ENCODE measurements around the gene TMEM60. TPM values are rescaled to one million over a fixed set of nuclear protein-coding genes. Genes with fewer than 3 reads are reported as not detected.

The TMEM60 gene
- total and polyA plus RNA-seq, 10 of the 15 experiments (the other 5 are each of a cell fraction or from before 2014, with no cell fraction given): 13.2 to 94.2 (median 30.2) TPM

- TF ChIP-seq LARP7 (IDR thresholded peaks at IDR 0.05) (no peak), PML (IDR thresholded peaks at IDR 0.05; ENCODE audit: low read length) (no peak), WRNIP1 (IDR thresholded peaks at IDR 0.05; ENCODE audit: borderline replicate concordance, low read depth, low read length) (no peak), FOXK2 (IDR thresholded peaks at IDR 0.05) (no peak), HDAC6 (IDR thresholded peaks at IDR 0.05; ENCODE audit: unreplicated experiment) (no peak), SREBF2 (IDR thresholded peaks at IDR 0.05; ENCODE audit: low read length) (no peak)
These were observed 8.2 kb upstream of the TMEM60 start (continued) for GRCh38 chr7:77806425-77806824.

GRCh38 chr7:77802557-77803405 lies 4.5 kb upstream of the TMEM60 start:
- POLR2A ChIA-PET: interaction anchor here (0.5 to 1.2 kb wide), 3 partner anchors 21 to 107 kb away, joined by 3 to 7 read pairs (median 5); partner anchors contain the start of gene RSBN1L
- intact Hi-C loops (cut with micrococcal nuclease; ENCODE audit: unreplicated experiment): no loop called here
- RAD21 ChIA-PET (ENCODE audit: unreplicated experiment): interaction anchor here (0.6 to 1.1 kb wide), 4 partner anchors 60 to 238 kb away, joined by 3 to 4 read pairs (median 4); no protein-coding TSS in a partner anchor
- Histone ChIP-seq H3K4me2 (ENCODE audit: control insufficient read depth, insufficient read depth) (peak overlapping the region; percentile 66), H3K4me3 (0 out of 2 replicates have a peak overlapping the region, but pooled peaks have one; percentile 0), H3K27me3 (replicated peaks in 1 of 2; ENCODE audit: control insufficient read depth in 2 of 2, insufficient read depth in 2 of 2, low read length in 1 of 2) (no peaks in the 10 kb centered on the region), H3K9ac (ENCODE audit: control insufficient read depth, insufficient read depth, low read length) (no peak overlapping the region), H3K36me3 (ENCODE audit: control insufficient read depth in 2 of 2, insufficient read depth in 2 of 2, low read length in 1 of 2) (no peaks in the 10 kb centered on the region), H3K79me2 (ENCODE audit: control insufficient read depth, insufficient read depth, low read length) (peaks cover 91% of the 10 kb centered on the region), H3K9me3 (replicated peaks; ENCODE audit: control insufficient read depth, insufficient read depth, low read length) (peaks cover 5% of the 10 kb centered on the region), H2AFZ (ENCODE audit: control insufficient read depth, low read depth, low read length) (no peak overlapping the region), H4K20me1 (ENCODE audit: control insufficient read depth, insufficient read depth) (no peaks in the 10 kb centered on the region), H3K27ac (ENCODE audit: control insufficient read depth, insufficient read depth) (peak overlapping the region; percentile 9; the same call in 1 of the 2 replicates), H3K4me1 (ENCODE audit: control insufficient read depth, insufficient read depth, low read length) (peaks cover 16% of the 10 kb centered on the region)
- SMC1A ChIA-PET (ENCODE audit: uncharacterized antibody, unreplicated experiment): interaction anchor here (1.0 to 3.4 kb wide), 9 partner anchors 9 to 131 kb away, joined by 3 to 16 read pairs (median 4); no protein-coding TSS in a partner anchor
- FAIRE-seq (no peak), ATAC-seq (no peak), DNase-seq (ENCODE audit: low read depth, low spot score) (no peak)
- TF ChIP-seq BRCA1 (IDR thresholded peaks at IDR 0.05; ENCODE audit: low read depth, low read length): no peak
- 0 out of 2 replicates have a peak, but pooled peaks have one; percentile 11 for TF ChIP-seq RUNX3 (IDR thresholded peaks at IDR 0.05; ENCODE audit: low read length)
- no peak for TF ChIP-seq MLLT1 (IDR thresholded peaks at IDR 0.05)
- TF ChIP-seq ZNF274 (IDR thresholded peaks at IDR 0.05; ENCODE audit: insufficient read depth, insufficient read length): no peak
- TF ChIP-seq MYB (IDR thresholded peaks at IDR 0.05; ENCODE audit: borderline replicate concordance, low read depth, low read length): no peak
- TF ChIP-seq ETV6 (conservative IDR thresholded peaks at IDR 0.05 in 1 of 2, IDR thresholded peaks at IDR 0.05 in 1 of 2; ENCODE audit: borderline replicate concordance in 1 of 2, low read depth in 1 of 2): 0 out of 4 replicates have a peak, but pooled peaks of 1 of the 2 experiments have one; percentile 22
- no peak for TF ChIP-seq SREBF2 (IDR thresholded peaks at IDR 0.05; ENCODE audit: low read length)
- in situ Hi-C loops (cut with MboI): no loop called here
- WGBS (ENCODE audit: insufficient coverage, insufficient replicate concordance, low lambda C conversion rate, missing lambda C conversion rate): 0% methylated on average over 2 of the region's 2 CpGs
- CTCF ChIA-PET: interaction anchor here (0.6 to 2.4 kb wide), 9 partner anchors 11 to 151 kb away, joined by 3 to 6 read pairs (median 3); no protein-coding TSS in a partner anchor
- BruUV-seq (replicated peaks): no TSS peak
